Lung (tissue), 12 donors: ENCODE results near the gene PCBP3. TPM values are rescaled to one million over a fixed set of nuclear protein-coding genes. Genes with fewer than 3 reads are reported as not detected.

ENCODE experiments used
- ATAC-seq: fragments of 200-7000 bp; cut with Tn5 transposase; one replicate; pipeline ENCODE4 v1.9.1; 2020; ENCODE audit warnings: moderate number of reproducible peaks; ENCODE audit not compliant: insufficient read depth, low FRiP score
- DNase-seq, 3 donors: peaks; one replicate each; pipeline ENCODE4 v3.0.0-alpha.2; 2013 to 2017
- H3K27ac ChIP-seq, 2 donors: one replicate each; pipeline ENCODE4 v1.5.1; 2013; ENCODE audit warnings: mild to moderate bottlenecking in 2 of 2, moderate library complexity in 2 of 2, control low read depth in 1 of 2, inconsistent platforms in 1 of 2, low read depth in 1 of 2, low read length in 1 of 2
- H3K27me3 ChIP-seq, 3 donors: one replicate each; pipeline ENCODE4 v1.5.1; 2013; ENCODE audit warnings: low read length in 2 of 3; ENCODE audit not compliant: control insufficient read depth in 3 of 3, insufficient read depth in 3 of 3
- H3K36me3 ChIP-seq, 4 donors: one replicate each; pipeline ENCODE4 v1.5.1; 2013; ENCODE audit warnings: low read length in 4 of 4, mild to moderate bottlenecking in 1 of 4, moderate library complexity in 1 of 4; ENCODE audit not compliant: control insufficient read depth in 4 of 4, insufficient read depth in 4 of 4
- H3K4me1 ChIP-seq, 5 donors: one replicate each; pipeline ENCODE4 v1.5.1; 2013; ENCODE audit warnings: low read length in 5 of 5, mild to moderate bottlenecking in 2 of 5, moderate library complexity in 1 of 5; ENCODE audit not compliant: control insufficient read depth in 5 of 5, insufficient read depth in 5 of 5
- H3K4me3 ChIP-seq: one replicate; pipeline ENCODE4 v1.5.1; 2013; ENCODE audit warnings: mild to moderate bottlenecking, control low read depth, moderate library complexity
- H3K9ac ChIP-seq, 2 donors: one replicate each; pipeline ENCODE4 v1.5.1; 2013; ENCODE audit warnings: low read length in 2 of 2, control low read depth in 1 of 2; ENCODE audit not compliant: insufficient read depth in 1 of 2
- H3K9me3 ChIP-seq, 4 donors: one replicate each; pipeline ENCODE4 v1.5.1; 2013; ENCODE audit warnings: low read length in 3 of 4, mild to moderate bottlenecking in 1 of 4, moderate library complexity in 1 of 4; ENCODE audit not compliant: control insufficient read depth in 4 of 4, insufficient read depth in 3 of 4
- CTCF ChIP-seq: IDR thresholded peaks from 2 replicates; pipeline ENCODE4 v1.5.1; 2012; ENCODE audit warnings: mild to moderate bottlenecking; ENCODE audit errors: control extremely low read depth, extremely low read depth
- WGBS, 2 donors: extraction: QIAGEN DNeasy Blood & Tissue Kit; methylation state at CpG; one replicate each; pipeline ENCODE4 v1.1.7; 2013; 5-methylcytosine and 5-hydroxymethylcytosine counted together
- polyA plus RNA-seq, 2 donors: library from polyadenylated mRNA; stranded (reverse); fragments of 200-250 nt; gene quantifications; one replicate each; pipeline ENCODE4 v1.2.1, GENCODE V29; 2013
- total RNA-seq, 2 donors: library from RNA; depleted of rRNA in 1 of 2; stranded (reverse); fragments of >200 nt in 1 of 2; gene quantifications; one replicate each; pipeline ENCODE4 v1.2.1, GENCODE V29; 2014 to 2021
- donor health status: control.
- donor health status: control.
- donor health status: Bipolar disorder and iron deficiency.
- donor health status: healthy.
- donor health status: DM: yes; HTN: yes; CAD: no.

Gene PCBP3
- total and polyA plus RNA-seq, 4 donors = 1.6 to 8.2 (median 3.1) TPM

DNA sequence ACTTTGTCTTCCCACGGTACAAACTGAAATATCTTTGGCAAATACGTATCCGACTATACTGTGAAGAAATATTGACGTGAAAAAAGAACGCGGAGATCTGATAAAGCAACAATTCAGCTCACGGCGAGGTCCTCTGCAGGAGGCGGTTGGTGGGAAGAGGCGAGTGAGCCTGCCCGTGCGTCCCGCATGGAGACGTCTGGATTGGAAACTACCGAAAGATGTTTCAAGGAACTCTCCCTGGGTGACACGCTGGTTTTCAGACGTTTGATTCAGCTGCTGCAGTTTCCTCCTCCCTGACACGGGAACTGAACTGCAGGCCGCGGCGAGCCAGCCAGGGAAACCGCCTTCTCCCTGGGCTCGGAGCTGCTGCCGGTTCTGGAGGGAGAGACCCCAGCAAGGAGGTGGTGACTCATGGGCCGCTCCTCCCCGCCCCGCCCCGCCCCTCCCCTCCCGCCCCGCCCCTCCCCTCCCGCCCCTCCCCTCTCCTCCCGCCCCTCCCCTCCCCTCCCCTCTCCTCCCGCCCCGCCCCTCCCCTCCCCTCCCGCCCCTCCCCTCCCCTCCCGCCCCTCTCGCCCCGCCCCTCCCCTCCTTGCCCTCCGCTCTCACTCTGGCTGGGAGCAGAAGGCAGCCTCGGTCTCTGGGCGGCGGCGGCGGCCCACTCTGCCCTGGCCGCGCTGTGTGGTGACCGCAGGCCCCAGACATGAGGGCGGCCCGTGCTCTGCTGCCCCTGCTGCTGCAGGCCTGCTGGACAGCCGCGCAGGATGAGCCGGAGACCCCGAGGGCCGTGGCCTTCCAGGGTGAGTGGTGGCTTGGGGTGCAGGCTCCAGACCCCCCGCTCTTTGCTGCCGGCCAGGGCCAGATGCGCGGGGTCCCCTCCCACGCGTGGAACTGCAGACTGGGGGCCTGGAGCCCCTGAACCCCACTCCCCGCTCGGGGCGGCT lies 337.9 kb downstream of the PCBP3 start, which contains the start of gene COL6A1:
Gene COL6A1 (plus strand): TSS at position 620 of the 941 bp plus-strand sequence. CDS start 81 bp downstream, at position 701.
- ATAC-seq (peak; percentile 49), DNase-seq (peak; percentile 90 to 93 (median 92))
- Histone ChIP-seq H3K36me3 (peaks cover 0 to 26% (median 11%) of the 10 kb centered on the region in 4 donors), H3K9ac (peak within 1 kb of the TSS; percentile 63 to 86), H3K4me3 (peak within 1 kb of the TSS; percentile 52), H3K9me3 (no peaks in the 10 kb centered on the region), H3K27me3 (peaks cover 0 to 14% (median 0%) of the 10 kb centered on the region in 3 donors), H3K27ac (peak within 1 kb of the TSS; percentile 80 to 82), H3K4me1 (peaks cover 0 to 22% (median 5%) of the 10 kb centered on the region in 5 donors)
- TF ChIP-seq CTCF = no peak
- WGBS, 2 donors = 0 to 1% methylated on average over 40 to 50 of the region's 63 CpGs

DNA sequence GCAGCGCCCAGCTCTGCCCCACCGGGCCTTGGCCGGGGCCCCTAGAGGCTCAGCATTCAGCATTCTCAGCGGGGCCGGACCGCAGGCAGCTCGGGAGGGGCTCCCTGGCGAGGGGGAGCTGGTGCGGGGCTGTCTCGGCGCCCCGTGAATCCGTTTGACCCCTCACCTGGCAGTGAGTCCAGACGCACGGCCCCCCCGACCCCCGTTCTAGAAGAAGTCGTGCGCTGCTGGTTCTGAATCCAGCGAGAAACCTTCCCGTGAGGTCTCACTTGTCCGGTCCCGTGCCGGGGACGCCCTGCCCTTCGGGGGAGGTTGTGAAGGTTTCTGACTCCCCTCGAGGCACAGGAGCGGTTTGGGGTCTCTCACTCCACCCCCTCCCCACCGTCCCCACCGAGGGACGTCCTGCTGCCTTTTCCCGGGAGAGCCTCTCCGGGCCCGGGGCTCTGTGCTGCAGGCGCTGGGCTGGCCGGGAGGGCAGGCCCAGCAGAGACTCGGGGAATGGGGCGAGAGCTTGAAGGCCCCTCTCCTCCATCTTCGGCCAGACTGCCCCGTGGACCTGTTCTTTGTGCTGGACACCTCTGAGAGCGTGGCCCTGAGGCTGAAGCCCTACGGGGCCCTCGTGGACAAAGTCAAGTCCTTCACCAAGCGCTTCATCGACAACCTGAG lies 338.7 kb downstream of the PCBP3 start:
- 6 to 9% methylated on average over 38 to 45 of the region's 45 CpGs for WGBS, 2 donors
- DNase-seq (peak in 2 of 3 donors; percentile 23 to 27), ATAC-seq (no peak)
- H3K36me3 ChIP-seq = peaks cover 0 to 28% (median 13%) of the 10 kb centered on the region in 4 donors
- peak overlapping the region; percentile 34 to 63 for H3K9ac ChIP-seq
- peaks cover 0 to 21% (median 5%) of the 10 kb centered on the region in 5 donors for H3K4me1 ChIP-seq
- no peaks in the 10 kb centered on the region for H3K9me3 ChIP-seq
- peak overlapping the region; percentile 20 to 74 for H3K27ac ChIP-seq
- peaks cover 0 to 8% (median 0%) of the 10 kb centered on the region in 3 donors for H3K27me3 ChIP-seq
- H3K4me3 ChIP-seq = peak overlapping the region; percentile 52
- TF ChIP-seq CTCF = no peak

GRCh38 chr21:45982758-45983648 lies 339.5 kb downstream of the PCBP3 start:
- Histone ChIP-seq H3K4me1 (peaks cover 0 to 18% (median 5%) of the 10 kb centered on the region in 5 donors), H3K27ac (no peak overlapping the region), H3K9ac (peak overlapping the region; percentile 34 to 63), H3K4me3 (peak overlapping the region; percentile 52), H3K36me3 (peaks cover 0 to 28% (median 13%) of the 10 kb centered on the region in 4 donors), H3K9me3 (no peaks in the 10 kb centered on the region), H3K27me3 (peaks cover 0 to 8% (median 0%) of the 10 kb centered on the region in 3 donors)
- no peak for TF ChIP-seq CTCF
- ATAC-seq = no peak
- peak in 2 of 3 donors; percentile 7 to 40 for DNase-seq
- 53 to 55% methylated on average over 38 to 45 of the region's 45 CpGs for WGBS, 2 donors
